HepG2 (cell line): ENCODE measurements around the gene GRM7.

Experiments used
- CENPT ChIP-seq: sonication (generic); formaldehyde crosslinking; IDR thresholded peaks from 2 replicates; pipeline ENCODE4 v1.8.0; 2022; ENCODE audit warnings: low read depth, mild to moderate bottlenecking, moderate library complexity, missing genetic modification reagents
- CREM ChIP-seq, 2 experiments: sonication (generic) in 1 of 2; formaldehyde crosslinking in 1 of 2; IDR thresholded peaks; 2 replicates each; pipeline versions ENCODE4 v1.4.0 to v1.6.1; 2016 to 2020; ENCODE audit warnings: antibody characterized with exemption in 1 of 2, mild to moderate bottlenecking in 1 of 2, missing genetic modification reagents in 1 of 2
- CTCF ChIP-seq: sonication (generic); formaldehyde crosslinking; IDR thresholded peaks from 2 replicates; pipeline ENCODE4 v1.5.0; 2020; ENCODE audit warnings: mild to moderate bottlenecking, missing genetic modification reagents, moderate library complexity
- FOXP1 ChIP-seq, 2 experiments: fragments of 450-650 bp in 1 of 2; IDR thresholded peaks; 2 replicates each; pipeline ENCODE4 v1.6.1; 2017 to 2018; ENCODE audit warnings: antibody characterized with exemption in 1 of 2
- NBN ChIP-seq: fragments of 450-650 bp; conservative IDR thresholded peaks from 2 replicates; pipeline ENCODE4 v1.6.1; 2017
- POLR2A ChIP-seq, 2 experiments: IDR thresholded peaks; 2 replicates each; pipeline ENCODE4 v1.6.1; 2011; ENCODE audit warnings: low read depth in 2 of 2, low read length in 2 of 2, mild to moderate bottlenecking in 1 of 2, moderate library complexity in 1 of 2; ENCODE audit not compliant: insufficient read depth in 1 of 2
- RFX5 ChIP-seq: IDR thresholded peaks from 2 replicates; pipeline ENCODE4 v1.6.1; 2011; ENCODE audit warnings: low read depth, low read length, improper control_type of control experiment
- SMAD1 ChIP-seq: sonication (generic); formaldehyde crosslinking; IDR thresholded peaks from 2 replicates; pipeline ENCODE4 v1.4.0; 2020; ENCODE audit warnings: missing genetic modification reagents, low read depth, mild to moderate bottlenecking, borderline replicate concordance
- SP2 ChIP-seq: sonication (generic); formaldehyde crosslinking; IDR thresholded peaks from 2 replicates; pipeline ENCODE4 v1.5.1; 2020; ENCODE audit warnings: mild to moderate bottlenecking, missing genetic modification reagents
- ZBTB21 ChIP-seq: sonication (generic); formaldehyde crosslinking; IDR thresholded peaks from 2 replicates; pipeline ENCODE4 v1.4.0; 2020; ENCODE audit warnings: missing genetic modification reagents
- ZNF143 ChIP-seq: sonication (generic); formaldehyde crosslinking; IDR thresholded peaks from 2 replicates; pipeline ENCODE4 v1.4.0; 2020; ENCODE audit warnings: missing genetic modification reagents
- ZNF496 ChIP-seq: sonication (generic); formaldehyde crosslinking; IDR thresholded peaks from 2 replicates; pipeline ENCODE4 v1.8.1; 2023; ENCODE audit warnings: mild to moderate bottlenecking, moderate library complexity, missing genetic modification reagents; ENCODE audit not compliant: insufficient replicate concordance
- TF ChIP-seq, protein P1 (sequence below): sonication (generic); formaldehyde crosslinking; IDR thresholded peaks from 2 replicates; pipeline ENCODE4 v1.5.0; 2020; ENCODE audit warnings: missing genetic modification reagents, mild to moderate bottlenecking, borderline replicate concordance
- TF ChIP-seq, protein P2 (sequence below): sonication (generic); formaldehyde crosslinking; IDR thresholded peaks from 2 replicates; pipeline ENCODE4 v1.4.0; 2020; ENCODE audit warnings: missing genetic modification reagents

DNA sequence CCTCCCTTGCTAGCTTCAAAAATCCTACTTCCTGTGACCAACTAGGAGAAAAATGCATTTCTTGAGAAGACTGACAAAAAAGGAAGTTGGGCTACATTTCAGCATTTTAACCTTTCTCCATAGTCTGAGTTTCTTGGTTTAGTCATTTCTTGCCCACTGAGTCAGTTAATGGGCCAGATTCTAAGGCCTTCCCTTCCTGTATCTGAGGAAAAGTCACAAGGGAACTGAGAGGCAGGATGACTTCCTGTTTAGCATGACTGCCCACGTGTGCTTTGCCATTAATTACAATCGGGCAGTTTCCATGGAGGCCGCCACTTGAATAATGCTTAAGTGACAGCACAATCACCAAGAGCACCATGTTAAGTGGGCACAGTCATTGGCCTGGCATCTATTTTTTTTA, 846.3 kb downstream of the GRM7 start:
- no peak for TF ChIP-seq SMAD1 (CRISPR knock-in tag)
- no peak for TF ChIP-seq SP2
- TF ChIP-seq, protein P1, sequence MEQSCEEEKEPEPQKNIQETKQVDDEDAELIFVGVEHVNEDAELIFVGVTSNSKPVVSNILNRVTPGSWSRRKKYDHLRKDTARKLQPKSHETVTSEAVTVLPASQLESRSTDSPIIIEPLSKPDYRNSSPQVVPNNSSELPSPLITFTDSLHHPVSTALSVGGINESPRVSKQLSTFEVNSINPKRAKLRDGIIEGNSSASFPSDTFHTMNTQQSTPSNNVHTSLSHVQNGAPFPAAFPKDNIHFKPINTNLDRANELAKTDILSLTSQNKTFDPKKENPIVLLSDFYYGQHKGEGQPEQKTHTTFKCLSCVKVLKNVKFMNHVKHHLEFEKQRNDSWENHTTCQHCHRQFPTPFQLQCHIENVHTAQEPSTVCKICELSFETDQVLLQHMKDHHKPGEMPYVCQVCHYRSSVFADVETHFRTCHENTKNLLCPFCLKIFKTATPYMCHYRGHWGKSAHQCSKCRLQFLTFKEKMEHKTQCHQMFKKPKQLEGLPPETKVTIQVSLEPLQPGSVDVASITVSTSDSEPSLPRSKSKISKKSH (CRISPR knock-in tag): no peak
- TF ChIP-seq ZBTB21 (CRISPR knock-in tag): no peak
- TF ChIP-seq NBN: no peak
- TF ChIP-seq ZNF496: no peak
- no peak for TF ChIP-seq CTCF (CRISPR knock-in tag)
- no peak for TF ChIP-seq CENPT
- TF ChIP-seq, protein P2, sequence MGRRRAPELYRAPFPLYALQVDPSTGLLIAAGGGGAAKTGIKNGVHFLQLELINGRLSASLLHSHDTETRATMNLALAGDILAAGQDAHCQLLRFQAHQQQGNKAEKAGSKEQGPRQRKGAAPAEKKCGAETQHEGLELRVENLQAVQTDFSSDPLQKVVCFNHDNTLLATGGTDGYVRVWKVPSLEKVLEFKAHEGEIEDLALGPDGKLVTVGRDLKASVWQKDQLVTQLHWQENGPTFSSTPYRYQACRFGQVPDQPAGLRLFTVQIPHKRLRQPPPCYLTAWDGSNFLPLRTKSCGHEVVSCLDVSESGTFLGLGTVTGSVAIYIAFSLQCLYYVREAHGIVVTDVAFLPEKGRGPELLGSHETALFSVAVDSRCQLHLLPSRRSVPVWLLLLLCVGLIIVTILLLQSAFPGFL (CRISPR knock-in tag): no peak
- no peak for TF ChIP-seq ZNF143 (CRISPR knock-in tag)
- no peak for TF ChIP-seq CREM (IDR thresholded peaks at IDR 0.05)
- TF ChIP-seq CREM (CRISPR knock-in tag; IDR thresholded peaks at IDR 0.05): no peak
- no peak for TF ChIP-seq FOXP1 (IDR thresholded peaks at IDR 0.05)
- TF ChIP-seq FOXP1 (CRISPR knock-in tag; IDR thresholded peaks at IDR 0.05): no peak
- no peak for TF ChIP-seq RFX5
- no peak for TF ChIP-seq POLR2A (IDR thresholded peaks at IDR 0.05; ENCODE audit: insufficient read depth in 1 of 2, low read depth in 2 of 2, low read length in 2 of 2)
